ENCODE data around the gene CHAF1A.

- TF ChIP-seq CTCF (conservative IDR thresholded peaks at IDR 0.05 in 1 of 2, IDR thresholded peaks at IDR 0.05 in 1 of 2; ENCODE audit: low read depth in 1 of 2, low read length in 2 of 2) (no peak), EZH2 (IDR thresholded peaks at IDR 0.05; ENCODE audit: low read length, missing control alignments) (no peak)
These were observed 50.0 kb downstream of the CHAF1A start for GRCh38 chr19:4452230-4452990.
